Fibroblast of skin of scalp (primary cell): Measurements from ENCODE around the gene MT1E. TPM values are rescaled to one million over a fixed set of nuclear protein-coding genes. Genes with fewer than 3 reads are reported as not detected.
A peak's percentile ranks its signal among the peaks of the same experiment; 100 is the strongest.
"Not testable (repeated sequence)": the region's sequence is repeated elsewhere in the genome, so short reads cannot be mapped to it uniquely, and the experiment has no call there.

Experiments
- DNase-seq: peaks from one replicate; pipeline ENCODE4 v3.0.0-alpha.2; 2013
- polyA plus RNA-seq, 2 experiments: library from polyadenylated mRNA; unstranded; fragments of 120-200 nt; gene quantifications; one replicate each; pipeline ENCODE4 v1.2.1, GENCODE V29; 2013; ENCODE audit not compliant: insufficient read length in 2 of 2

Gene MT1E
- polyA plus RNA-seq (2013, experiment 1 of 2; ENCODE audit: insufficient read length): 58.9 TPM
- 47.7 TPM for polyA plus RNA-seq (2013, experiment 2 of 2; ENCODE audit: insufficient read length)

GRCh38 chr16:56625140-56625942, at the start of gene MT1E:
Gene MT1E (plus strand): TSS chr16:56625781. CDS start chr16:56625852, 71 bp downstream.
- DNase-seq: peak; percentile 86

GRCh38 chr16:56576585-56577299, 48.8 kb upstream of the MT1E start:
- DNase-seq: peak; percentile 51

GRCh38 chr16:56577300-56577625, 48.3 kb upstream of the MT1E start:
- DNase-seq: no peak

- DNase-seq: no peak
Observed at GRCh38 chr16:56580391-56581048, 45.1 kb upstream of the MT1E start.

GRCh38 chr16:56582911-56583310, 42.7 kb upstream of the MT1E start:
- not testable (repeated sequence) for DNase-seq

- no peak for DNase-seq
Observed at GRCh38 chr16:56583351-56584168, 42.0 kb upstream of the MT1E start.

- no peak for DNase-seq
Observed at GRCh38 chr16:56584276-56584675, 41.3 kb upstream of the MT1E start.

GRCh38 chr16:56588781-56589140, 36.8 kb upstream of the MT1E start:
- DNase-seq: no peak

GRCh38 chr16:56589141-56590039, 36.2 kb upstream of the MT1E start, which contains the start of gene MT3:
Gene MT3 (plus strand): TSS chr16:56589528. CDS start chr16:56589591, 63 bp downstream.
- DNase-seq: no peak

- no peak for DNase-seq
Observed at GRCh38 chr16:56591377-56592060, 34.1 kb upstream of the MT1E start.

- DNase-seq: no peak
Observed at GRCh38 chr16:56593573-56594291, 31.8 kb upstream of the MT1E start.

GRCh38 chr16:56594292-56594619, 31.3 kb upstream of the MT1E start:
- DNase-seq: no peak

- peak; percentile 66 for DNase-seq
Observed at GRCh38 chr16:56600398-56600999, 25.1 kb upstream of the MT1E start.

GRCh38 chr16:56601325-56601724, 24.3 kb upstream of the MT1E start:
- DNase-seq: no peak

GRCh38 chr16:56603589-56603988, 22.0 kb upstream of the MT1E start:
- peak; percentile 54 for DNase-seq

GRCh38 chr16:56604966-56605365, 20.6 kb upstream of the MT1E start:
- no peak for DNase-seq

GRCh38 chr16:56605475-56605874, 20.1 kb upstream of the MT1E start:
- no peak for DNase-seq

GRCh38 chr16:56606071-56606475, 19.5 kb upstream of the MT1E start:
- peak; percentile 55 for DNase-seq

- DNase-seq: peak; percentile 31
Observed at GRCh38 chr16:56606476-56607108, 19.0 kb upstream of the MT1E start.
